Mammary epithelial cell (primary cell): Measurements from ENCODE around the gene SLC4A4.

ENCODE experiments used
- EZH2 ChIP-seq: IDR thresholded peaks from 2 replicates; pipeline ENCODE4 v1.6.1; 2012; ENCODE audit warnings: low read length, inconsistent platforms, borderline replicate concordance
- TF ChIP-seq, protein P1 (sequence below), 2 donors: IDR thresholded peaks in 1 of 2; conservative IDR thresholded peaks in 1 of 2; 2 replicates each; pipeline ENCODE4 v1.5.1; 2011 to 2012; ENCODE audit warnings: inconsistent platforms in 2 of 2, low read length in 2 of 2, mild to moderate bottlenecking in 2 of 2, control low read depth in 1 of 2, low read depth in 1 of 2; ENCODE audit not compliant: insufficient read depth in 1 of 2; ENCODE audit errors: extremely low read depth in 1 of 2

- TF ChIP-seq, protein P1, sequence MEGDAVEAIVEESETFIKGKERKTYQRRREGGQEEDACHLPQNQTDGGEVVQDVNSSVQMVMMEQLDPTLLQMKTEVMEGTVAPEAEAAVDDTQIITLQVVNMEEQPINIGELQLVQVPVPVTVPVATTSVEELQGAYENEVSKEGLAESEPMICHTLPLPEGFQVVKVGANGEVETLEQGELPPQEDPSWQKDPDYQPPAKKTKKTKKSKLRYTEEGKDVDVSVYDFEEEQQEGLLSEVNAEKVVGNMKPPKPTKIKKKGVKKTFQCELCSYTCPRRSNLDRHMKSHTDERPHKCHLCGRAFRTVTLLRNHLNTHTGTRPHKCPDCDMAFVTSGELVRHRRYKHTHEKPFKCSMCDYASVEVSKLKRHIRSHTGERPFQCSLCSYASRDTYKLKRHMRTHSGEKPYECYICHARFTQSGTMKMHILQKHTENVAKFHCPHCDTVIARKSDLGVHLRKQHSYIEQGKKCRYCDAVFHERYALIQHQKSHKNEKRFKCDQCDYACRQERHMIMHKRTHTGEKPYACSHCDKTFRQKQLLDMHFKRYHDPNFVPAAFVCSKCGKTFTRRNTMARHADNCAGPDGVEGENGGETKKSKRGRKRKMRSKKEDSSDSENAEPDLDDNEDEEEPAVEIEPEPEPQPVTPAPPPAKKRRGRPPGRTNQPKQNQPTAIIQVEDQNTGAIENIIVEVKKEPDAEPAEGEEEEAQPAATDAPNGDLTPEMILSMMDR (conservative IDR thresholded peaks at IDR 0.05 in 1 of 2, IDR thresholded peaks at IDR 0.05 in 1 of 2; ENCODE audit: extremely low read depth in 1 of 2, insufficient read depth in 1 of 2, low read depth in 1 of 2, low read length in 2 of 2), result no peak
- TF ChIP-seq EZH2, result no peak
Measured at GRCh38 chr4:71392109-71392508, 53.3 kb downstream of the SLC4A4 start.
